GM19099 (cell line): ENCODE data around the gene TSSC4.

Experiments
- POLR2A ChIP-seq: IDR thresholded peaks from 3 replicates; pipeline ENCODE4 v1.6.1; 2011; ENCODE audit warnings: low read depth; ENCODE audit not compliant: insufficient read length; ENCODE audit errors: extremely low read depth

The TSSC4 gene

GRCh38 chr11:2366733-2367132 is 33.8 kb upstream of the TSSC4 start:
- no peak for TF ChIP-seq POLR2A

- no peak for TF ChIP-seq POLR2A
These were observed 33.0 kb upstream of the TSSC4 start for GRCh38 chr11:2367266-2368160.

- no peak for TF ChIP-seq POLR2A
These were observed 32.2 kb upstream of the TSSC4 start for GRCh38 chr11:2368178-2368850.

GRCh38 chr11:2368851-2369180 is 31.7 kb upstream of the TSSC4 start:
- no peak for TF ChIP-seq POLR2A

GRCh38 chr11:2369320-2369719 is 31.2 kb upstream of the TSSC4 start:
- TF ChIP-seq POLR2A: no peak

GRCh38 chr11:2369896-2370295 is 30.7 kb upstream of the TSSC4 start:
- TF ChIP-seq POLR2A: no peak

GRCh38 chr11:2374456-2375201 is 25.9 kb upstream of the TSSC4 start:
- TF ChIP-seq POLR2A: no peak

- no peak for TF ChIP-seq POLR2A
These were observed 25.2 kb upstream of the TSSC4 start for GRCh38 chr11:2375341-2375853.

GRCh38 chr11:2375964-2376551 is 24.5 kb upstream of the TSSC4 start:
- TF ChIP-seq POLR2A: no peak

- peak; percentile 94 for TF ChIP-seq POLR2A
These were observed 23.6 kb upstream of the TSSC4 start, which contains the start of gene CD81 for GRCh38 chr11:2376751-2377451. TSS of gene CD81 (plus strand) at chr11:2377310. CDS start at chr11:2377550, 240 bp downstream.

GRCh38 chr11:2377511-2378443 is 22.8 kb upstream of the TSSC4 start:
- no peak for TF ChIP-seq POLR2A

GRCh38 chr11:2378527-2379210 is 21.9 kb upstream of the TSSC4 start:
- no peak for TF ChIP-seq POLR2A
